Glomerular endothelial cell (primary cell): ENCODE data around the gene ARHGEF39. TPM values are rescaled to one million over a fixed set of nuclear protein-coding genes. Genes with fewer than 3 reads are reported as not detected.

ENCODE experiments used
- DNase-seq: peaks from one replicate; pipeline ENCODE4 v3.0.0-alpha.2; 2011; ENCODE audit warnings: low read depth, low spot score; ENCODE audit errors: extremely low read depth
- total RNA-seq: library from RNA; depleted of rRNA; stranded (reverse); fragments of >200 nt; gene quantifications from 2 replicates; pipeline ENCODE4 v1.2.3, GENCODE V29; 2015

The ARHGEF39 gene
- total RNA-seq, 1 donor from 2014 or later = 0.58 TPM

- DNase-seq = no peak
Measured at GRCh38 chr9:35691757-35692301, 26.8 kb upstream of the ARHGEF39 start.

- no peak for DNase-seq
Measured at GRCh38 chr9:35691334-35691650, 26.3 kb upstream of the ARHGEF39 start.

- no peak for DNase-seq
Measured at GRCh38 chr9:35690614-35691333, 25.8 kb upstream of the ARHGEF39 start.

GRCh38 chr9:35690294-35690613 is 25.3 kb upstream of the ARHGEF39 start:
- DNase-seq = no peak

GRCh38 chr9:35689542-35690293 is 24.7 kb upstream of the ARHGEF39 start, which contains the start of gene TPM2:
Gene TPM2 (minus strand): TSS chr9:35689925. CDS start chr9:35689817, 108 bp downstream.
- no peak for DNase-seq

GRCh38 chr9:35688558-35689541 is 23.9 kb upstream of the ARHGEF39 start:
- no peak for DNase-seq

GRCh38 chr9:35687972-35688557 is 23.1 kb upstream of the ARHGEF39 start:
- no peak for DNase-seq

GRCh38 chr9:35687306-35687705 is 22.3 kb upstream of the ARHGEF39 start:
- no peak for DNase-seq

- no peak for DNase-seq
Measured at GRCh38 chr9:35686222-35687203, 21.5 kb upstream of the ARHGEF39 start.

- DNase-seq = no peak
Measured at GRCh38 chr9:35685506-35685905, 20.5 kb upstream of the ARHGEF39 start.

GRCh38 chr9:35684921-35685320 is 19.9 kb upstream of the ARHGEF39 start:
- DNase-seq = no peak

- DNase-seq = no peak
Measured at GRCh38 chr9:35683323-35683722, 18.3 kb upstream of the ARHGEF39 start.

GRCh38 chr9:35682520-35683315 is 17.7 kb upstream of the ARHGEF39 start:
- DNase-seq = no peak

- DNase-seq = no peak
Measured at GRCh38 chr9:35682051-35682450, 17.1 kb upstream of the ARHGEF39 start.

- no peak for DNase-seq
Measured at GRCh38 chr9:35681341-35682002, 16.5 kb upstream of the ARHGEF39 start.

- no peak for DNase-seq
Measured at GRCh38 chr9:35680331-35681105, 15.5 kb upstream of the ARHGEF39 start.

GRCh38 chr9:35679766-35680330 is 14.9 kb upstream of the ARHGEF39 start:
- no peak for DNase-seq
